NCI-H1694 treated with DMSO at 0.1 percent for 48 hours (cell line): ENCODE measurements around the gene SLC2A13.

Source experiments
- DNase-seq: peaks from one replicate; lab custom pipeline; 2025; lab: John Stamatoyannopoulos, UW

Gene SLC2A13

DNA sequence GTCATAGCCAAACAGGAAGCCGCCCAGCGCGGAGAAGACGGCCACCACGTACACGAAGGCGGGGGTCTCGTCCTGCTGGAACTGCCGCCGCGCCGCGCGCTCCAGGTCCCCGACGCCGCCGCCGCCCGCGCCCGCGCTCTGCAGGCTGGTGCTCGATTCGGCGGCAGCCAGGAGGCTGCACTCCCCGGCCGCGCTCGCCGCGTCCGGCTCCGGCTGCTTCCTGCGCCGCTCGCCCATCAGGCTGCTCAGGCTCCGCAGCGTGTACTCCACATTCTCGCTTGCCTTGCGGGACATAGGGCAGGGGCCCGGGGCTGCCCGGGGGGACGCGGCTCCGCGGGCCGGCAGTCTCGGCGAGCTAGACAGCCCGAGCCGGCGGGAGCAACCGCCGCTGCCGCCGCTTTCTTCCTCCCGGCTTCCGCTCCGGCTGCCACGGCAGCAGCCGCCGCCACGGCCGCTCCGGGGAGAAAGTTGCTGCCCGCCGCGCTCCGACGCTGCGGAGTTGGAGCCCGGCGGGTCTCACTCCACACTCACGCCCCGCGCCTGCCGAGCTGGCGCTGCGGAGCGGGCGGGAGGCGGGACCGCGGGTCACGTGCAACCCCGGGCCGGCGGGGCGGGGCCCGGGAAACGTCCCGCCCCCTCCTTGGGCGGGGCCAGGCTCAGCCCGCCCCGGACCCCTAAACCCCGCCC is at the start of gene SLC2A13:
SLC2A13 (minus strand) TSS at position 567 of the 687 bp plus-strand sequence; CDS start at position 294, 273 bp downstream.
- DNase-seq, result no peak

DNA sequence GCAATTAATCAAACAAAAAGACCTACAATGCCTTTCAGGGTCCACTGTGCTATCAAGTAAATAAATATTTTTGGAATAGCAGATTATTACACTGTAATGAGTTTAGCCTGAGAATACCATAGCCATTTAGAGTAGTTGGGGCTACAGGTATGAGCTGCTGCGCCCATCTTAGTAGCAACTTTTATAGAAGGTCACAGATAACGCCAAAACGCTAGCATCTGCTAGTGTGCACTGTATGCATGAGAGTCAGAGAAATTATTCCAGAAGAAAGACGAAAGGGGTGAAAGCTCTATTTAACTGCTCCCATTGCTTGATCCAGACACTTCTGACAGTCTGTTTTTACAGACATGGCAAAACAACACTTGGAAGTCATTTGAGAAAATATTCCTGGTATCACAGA is 48.5 kb upstream of the SLC2A13 start:
- no peak for DNase-seq

DNA sequence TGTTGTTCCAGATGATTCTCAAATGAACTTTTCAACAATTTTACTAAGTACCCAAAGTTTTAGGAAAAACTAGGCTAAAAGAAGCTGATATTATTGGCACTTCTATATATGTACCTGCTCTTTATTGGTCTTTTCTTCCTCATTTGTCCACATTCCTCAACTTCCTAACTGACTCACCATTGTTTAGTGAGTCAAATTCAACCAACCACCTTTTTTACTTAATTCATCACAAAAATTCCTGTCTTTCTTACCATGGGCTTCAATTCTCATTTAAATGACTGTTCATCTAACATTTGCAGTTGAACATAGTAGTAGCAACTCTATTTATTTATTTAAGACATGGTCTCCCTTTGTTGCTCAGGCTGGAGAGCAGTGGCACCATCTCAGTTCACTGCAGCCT is 47.6 kb upstream of the SLC2A13 start:
- no peak for DNase-seq

DNA sequence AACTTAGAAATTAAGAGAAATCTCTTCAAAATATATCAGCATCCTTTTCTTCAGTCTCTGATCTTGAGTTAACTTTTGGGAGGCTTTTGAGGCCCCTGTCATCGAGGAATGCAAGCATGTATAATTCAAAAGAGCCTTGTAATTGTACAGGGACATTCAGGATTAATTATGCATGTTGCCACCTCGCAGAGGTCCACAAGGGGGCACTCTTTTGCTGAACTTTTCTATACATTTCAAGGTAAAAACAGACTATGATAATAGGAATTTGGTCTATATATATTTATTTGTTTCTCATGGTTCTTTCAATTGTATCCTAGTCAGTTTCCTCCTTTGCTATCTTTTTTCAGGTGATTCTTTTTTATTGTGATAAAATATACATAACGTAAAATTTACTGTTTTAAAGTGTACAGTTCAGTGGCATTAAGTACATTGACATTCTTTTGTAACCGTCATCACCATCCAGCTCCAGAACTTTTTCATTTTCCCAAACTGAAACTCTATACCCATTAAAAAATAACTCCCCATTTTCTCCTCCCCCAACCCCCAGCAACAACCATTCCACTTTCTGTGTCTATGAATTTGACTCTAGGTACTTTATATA is 47.0 kb upstream of the SLC2A13 start:
- peak; percentile 67 for DNase-seq

DNA sequence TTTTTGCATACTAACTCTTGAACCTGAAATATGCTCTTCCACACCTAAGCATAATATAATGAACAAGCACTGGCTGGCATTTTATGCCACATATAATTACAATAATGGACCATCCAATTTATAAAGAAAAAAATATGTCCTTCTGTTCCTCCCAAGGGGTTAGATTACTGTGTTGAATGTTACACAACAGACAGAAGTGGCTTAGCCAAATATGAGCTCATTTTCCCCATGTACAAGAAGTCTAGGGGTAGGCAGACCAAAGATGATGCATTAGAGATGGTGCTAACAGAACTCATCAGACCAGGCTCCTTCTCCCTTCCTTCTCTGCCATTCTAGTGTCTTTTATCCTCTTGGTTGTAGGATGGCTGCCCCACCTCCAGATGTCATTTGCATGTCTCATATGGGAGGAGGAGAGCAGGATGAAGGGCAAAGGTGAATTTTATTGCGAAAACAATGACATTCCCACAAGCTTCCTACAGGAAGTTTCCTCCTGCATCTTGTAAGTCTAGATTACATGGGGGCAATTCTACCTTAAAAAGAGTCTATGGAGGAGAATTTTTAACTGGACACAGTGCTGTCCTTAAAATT is 43.9 kb upstream of the SLC2A13 start:
- DNase-seq, result no peak

DNA sequence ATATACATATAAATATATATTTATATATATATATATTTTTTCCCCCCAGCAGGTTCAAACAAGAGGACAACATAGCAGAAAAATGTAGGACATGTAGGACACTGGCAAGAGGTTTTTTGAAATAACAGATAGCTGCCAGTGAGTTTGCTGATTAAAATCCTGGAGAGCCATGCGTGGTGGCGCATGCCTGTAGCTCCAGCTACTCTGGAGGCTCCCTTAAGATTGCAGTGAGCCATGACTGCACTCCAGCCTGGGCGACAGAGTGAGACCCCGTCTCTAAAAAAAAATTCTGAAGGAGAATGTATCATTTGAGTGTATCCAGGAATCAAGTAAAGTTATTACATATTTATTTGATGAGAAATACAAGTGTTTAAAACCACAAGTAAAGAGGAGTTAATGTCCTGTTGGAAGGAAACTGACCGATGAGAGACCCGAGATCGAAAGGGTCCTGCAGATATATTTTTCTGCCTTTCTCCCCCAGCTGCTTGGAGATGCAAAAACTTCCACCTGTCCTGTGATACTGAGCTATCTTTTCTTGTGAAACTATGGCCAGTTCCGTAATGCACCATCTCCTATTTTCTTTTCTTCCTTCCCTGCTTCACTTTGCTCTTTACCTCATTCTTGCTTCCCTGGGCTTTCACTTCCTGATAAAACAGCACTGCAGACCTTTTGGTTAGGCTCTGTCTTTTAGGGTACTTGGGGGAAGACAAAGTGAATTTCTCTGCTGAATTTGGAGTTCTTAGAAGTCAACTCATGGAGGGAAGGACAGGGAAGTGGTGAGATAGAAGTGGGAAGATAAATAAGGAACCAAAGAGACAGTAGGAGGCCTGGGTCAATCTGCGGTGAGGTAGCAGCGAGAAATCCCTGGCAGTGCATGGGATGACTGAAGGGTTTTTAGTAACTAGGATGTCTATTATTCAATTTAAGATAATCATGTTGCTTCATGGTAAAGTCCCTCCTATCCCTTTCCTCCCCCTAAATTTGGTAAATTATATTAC is 41.2 kb upstream of the SLC2A13 start:
- DNase-seq, result no peak

DNA sequence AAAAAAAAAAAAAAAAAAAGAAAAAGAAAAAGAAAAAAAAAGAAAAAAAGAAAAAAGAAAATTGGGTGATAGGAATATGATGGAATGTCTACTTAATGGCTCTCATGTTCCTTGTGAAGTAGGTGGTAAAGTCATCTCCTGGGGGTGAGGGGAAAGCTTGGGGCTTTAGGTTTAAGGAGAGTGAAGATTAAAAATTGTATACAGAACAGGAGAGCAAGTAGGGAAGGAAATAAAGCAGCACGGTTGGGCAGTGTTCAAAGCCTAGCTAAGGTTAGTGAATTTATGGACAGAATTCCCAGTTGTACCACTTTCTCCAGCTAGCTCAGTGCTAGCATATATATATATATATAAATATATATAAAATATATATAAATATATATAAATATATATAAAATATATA is 40.0 kb upstream of the SLC2A13 start:
- no peak for DNase-seq

DNA sequence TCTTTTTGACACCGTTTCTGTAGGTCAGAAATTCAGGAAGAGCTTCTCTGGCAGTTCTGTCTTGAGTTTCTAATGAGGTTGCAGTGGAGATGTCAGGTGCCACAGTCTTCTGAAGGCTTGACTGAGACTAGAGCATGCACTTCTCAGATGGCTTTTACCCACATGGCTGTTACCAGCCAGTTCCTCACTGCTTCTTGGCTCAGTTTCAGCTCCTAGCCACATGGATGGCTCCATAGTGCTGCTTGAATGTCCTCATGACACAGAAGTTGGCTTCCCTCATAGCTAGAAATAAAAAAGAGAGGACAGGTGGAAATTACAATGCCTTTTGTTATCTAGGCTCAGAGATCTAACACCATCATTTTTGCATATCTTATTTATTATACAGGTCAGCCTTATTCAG is 38.1 kb upstream of the SLC2A13 start:
- no peak for DNase-seq

DNA sequence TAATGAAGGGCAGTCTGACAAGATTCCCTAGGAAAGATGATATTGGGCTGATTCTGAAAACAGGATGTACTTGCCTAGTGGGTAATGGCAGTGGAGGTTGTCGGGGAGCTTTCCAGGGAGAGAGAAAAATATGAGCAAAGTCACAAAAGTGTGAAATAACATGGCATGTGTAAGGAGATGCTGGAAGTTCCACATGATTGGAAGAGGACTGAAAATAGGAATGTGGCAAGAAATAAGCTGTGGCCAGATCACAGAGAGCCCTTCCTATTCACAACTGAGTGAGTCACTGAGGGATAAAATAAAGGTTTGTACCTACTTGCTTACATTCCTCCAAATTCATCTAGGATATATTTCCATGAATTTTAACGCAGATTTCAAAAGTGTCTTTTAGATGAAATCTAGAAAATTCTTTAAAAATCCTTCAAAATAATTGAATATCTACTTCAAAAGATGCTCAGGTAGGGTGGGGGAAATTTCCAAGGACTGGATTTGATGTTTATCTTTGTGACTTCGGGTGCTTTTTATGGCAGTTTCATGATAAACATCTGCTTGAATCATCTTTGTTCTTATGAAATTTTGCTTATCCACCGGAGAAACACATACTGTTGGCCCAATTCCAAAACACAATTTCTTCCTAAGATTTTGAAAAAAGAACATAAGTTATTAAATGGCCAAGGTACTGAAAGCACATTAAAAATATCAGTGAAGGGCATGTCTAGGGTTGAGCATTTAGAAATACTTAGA is 36.3 kb upstream of the SLC2A13 start:
- DNase-seq, result no peak

DNA sequence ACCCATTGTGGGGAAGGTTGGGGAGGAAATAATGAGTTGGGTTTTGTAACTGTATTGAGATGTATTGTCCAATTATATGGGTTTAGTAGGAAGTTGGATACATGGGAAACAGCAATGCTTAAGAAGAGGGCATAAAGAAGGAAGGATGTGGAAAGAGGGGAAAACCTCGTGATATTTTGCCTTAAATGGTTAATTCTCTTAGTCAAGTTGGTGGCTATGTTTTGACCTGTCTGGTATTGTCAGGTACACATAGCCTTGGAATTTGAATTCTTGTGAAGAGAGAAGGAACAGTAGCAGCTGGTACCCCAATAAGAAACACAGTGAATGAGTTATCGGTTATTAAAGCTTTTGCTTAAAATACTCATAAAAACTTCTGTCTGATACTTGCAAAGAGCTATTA is 32.6 kb upstream of the SLC2A13 start:
- no peak for DNase-seq

DNA sequence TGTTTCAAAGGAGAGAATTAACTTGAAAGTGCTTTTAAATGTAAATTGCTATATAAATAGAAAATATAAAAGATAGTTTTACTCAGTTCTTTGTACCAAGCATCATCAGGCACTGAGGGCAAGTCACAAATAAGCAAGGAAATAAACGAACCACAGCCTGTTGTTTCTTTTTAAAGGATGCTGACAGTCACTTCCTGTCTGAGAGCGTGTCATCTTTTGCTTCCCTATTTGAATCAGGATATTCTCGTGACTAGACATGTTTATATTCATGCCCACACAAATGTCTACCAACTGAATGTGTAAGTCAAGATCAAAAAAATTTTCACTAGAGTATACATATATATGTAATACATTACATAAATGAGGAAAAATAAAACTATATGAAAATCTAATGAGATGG is 31.4 kb upstream of the SLC2A13 start:
- DNase-seq, result no peak

DNA sequence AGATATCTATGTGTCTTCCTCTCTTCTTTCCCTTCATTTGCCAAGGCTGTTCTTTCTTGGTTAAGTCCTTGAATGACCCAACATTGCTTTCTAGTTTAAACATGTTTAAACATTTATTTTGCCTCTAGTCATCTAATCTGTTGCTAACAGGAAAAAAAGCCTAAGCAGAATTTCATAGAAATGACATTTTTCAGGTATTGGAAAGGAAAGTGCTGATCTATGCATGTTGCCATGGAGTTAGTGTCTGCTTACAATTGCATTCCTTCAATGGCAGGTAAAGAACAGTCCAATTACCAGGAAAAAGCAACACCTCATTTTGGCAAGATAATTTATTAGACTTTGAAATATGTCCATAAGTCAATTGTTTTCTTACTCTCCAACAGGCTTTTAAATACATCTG is 21.5 kb upstream of the SLC2A13 start:
- no peak for DNase-seq

DNA sequence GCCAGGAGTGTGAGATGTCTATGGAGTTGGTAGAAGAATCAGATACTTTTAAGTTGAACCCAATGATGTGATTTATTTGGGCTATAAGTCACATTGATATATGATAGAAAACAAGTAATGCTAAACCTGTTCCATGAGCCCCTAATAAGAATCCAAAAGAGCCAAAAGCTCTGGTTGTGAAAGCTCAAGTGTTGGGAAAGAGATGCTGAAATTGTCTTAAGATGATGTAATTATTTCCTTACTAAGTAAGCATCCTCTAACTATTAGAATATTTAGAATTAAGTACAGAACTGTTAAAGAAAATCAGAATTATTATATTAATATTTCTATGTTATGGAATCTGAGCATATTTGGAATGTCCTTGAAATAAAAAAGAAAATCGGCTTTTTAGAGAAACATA is 17.6 kb upstream of the SLC2A13 start:
- DNase-seq, result no peak

DNA sequence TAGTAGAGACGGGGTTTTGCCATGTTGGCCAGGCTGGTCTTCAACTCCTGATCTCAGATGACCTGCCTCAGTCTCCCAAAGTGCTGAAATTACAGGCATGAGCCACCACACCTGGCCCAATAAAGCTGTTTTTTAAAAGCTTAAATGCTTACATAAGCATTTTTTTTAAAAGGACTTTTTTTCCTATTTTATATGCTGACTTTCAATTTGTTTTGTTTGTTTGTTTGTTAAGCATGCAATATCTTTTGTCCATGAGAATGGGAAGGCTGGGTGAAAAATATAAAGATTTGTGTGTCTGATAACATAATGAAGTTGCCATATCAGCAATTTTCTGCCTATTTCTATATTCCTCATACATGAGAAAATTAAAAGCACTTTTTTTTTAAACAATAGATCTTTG is 17.0 kb upstream of the SLC2A13 start:
- no peak for DNase-seq

DNA sequence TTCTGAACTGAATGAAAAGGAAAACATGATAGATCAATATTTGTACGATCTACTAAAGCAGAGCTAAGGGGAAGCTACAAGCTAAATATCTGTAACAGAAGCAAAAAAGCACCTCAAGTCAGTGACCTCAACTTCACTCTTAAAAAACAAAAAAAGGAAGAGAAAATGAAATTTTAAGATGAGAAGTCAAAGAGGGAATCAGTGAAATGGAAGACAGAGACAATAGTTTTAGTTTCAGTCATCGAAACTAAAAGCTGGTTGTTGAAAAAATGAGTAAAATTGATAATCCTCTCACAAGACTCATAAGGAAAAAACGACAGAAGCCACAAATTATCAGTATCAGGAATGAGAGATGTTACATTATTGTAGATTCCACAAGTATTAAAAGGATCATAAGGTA is 11.9 kb upstream of the SLC2A13 start:
- DNase-seq, result no peak

DNA sequence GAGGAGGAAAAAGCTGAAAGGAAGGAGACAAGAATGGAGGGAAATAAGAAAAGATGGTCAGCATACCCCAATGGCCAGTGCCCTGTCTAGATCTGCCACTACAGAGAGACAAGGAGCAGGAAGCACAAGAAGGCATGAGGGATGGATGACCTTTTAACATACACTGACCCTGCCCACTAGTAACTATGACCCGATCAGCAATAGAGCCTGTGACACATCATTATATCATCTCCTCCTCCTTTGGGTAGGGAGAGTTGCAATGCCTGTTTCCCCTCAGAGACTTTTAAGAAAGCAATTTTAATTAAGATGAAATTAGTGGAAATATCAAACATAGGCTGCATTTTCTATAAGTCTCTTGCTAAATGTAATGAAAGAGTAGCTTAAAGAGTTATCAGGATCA is 4.7 kb upstream of the SLC2A13 start:
- no peak for DNase-seq

DNA sequence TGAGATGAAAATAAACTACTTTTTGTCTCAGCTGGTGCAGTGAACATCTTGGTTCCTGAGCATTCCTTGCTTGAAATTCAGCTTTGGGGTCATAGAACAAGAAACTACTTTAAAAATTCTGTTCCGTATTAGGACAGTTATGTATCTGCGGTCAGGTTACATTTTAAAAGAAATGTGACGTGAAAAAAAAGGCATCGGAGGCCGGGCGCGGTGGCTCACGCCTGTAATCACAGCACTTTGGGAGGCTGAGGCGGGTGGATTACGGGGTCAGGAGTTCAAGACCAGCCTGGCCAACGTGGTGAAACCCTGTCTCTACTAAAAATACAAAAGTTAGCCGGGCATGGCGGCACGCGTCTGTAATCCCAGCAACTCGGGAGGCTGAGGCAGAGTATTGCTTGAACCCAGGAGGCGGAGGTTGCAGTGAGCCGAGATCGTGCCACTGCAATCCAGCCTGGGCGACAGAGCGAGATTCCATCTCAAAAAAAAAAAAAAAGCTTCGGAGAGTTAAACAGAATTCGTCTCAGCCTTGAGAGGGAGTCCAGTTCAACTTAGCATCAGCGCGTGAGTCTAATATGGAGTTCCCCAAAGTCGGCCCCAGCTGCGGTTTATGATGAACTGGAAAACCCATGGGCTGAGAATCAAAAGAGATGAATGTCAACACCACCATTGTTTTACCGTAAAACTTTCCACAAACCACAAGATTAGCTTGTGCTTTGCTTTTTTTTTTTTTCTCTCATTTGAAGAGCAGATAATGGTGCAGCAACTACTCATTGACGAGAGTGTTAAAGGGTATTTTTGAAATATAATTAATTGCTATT is 2.1 kb upstream of the SLC2A13 start:
- DNase-seq, result no peak

DNA sequence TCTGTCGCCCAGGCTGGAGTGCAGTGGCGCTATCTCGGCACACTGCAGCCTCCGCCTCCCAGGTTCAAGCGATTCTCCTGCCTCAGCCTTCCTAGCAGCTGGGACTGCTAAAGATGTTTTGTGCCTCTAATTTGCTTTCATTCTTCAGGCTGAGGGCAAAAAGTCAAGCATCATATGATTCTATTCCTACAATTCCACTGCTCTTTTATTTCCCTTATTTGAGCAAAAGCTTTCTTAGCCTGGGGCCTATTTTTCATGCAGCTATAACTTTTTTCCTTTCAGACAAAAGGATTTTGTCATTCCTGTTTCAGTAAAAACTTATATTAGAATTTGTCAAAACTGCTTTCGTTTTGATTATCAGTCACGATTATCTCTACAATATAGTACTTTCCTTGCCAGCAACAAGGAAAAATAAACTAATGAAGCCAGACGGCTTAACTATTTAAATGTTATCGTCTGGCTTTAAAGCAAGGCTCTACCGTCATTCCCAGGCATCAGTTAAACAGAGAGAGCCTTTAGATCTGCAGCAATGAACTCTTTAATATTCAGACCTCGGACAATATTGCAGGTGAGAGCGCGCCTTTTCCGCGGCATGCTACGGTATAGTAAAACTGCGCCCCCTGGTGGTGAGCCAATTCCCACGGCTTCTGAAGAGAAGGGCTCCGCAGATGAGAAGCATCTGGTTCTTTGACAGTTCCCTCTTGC is 1.4 kb upstream of the SLC2A13 start:
- DNase-seq, result peak; percentile 82

DNA sequence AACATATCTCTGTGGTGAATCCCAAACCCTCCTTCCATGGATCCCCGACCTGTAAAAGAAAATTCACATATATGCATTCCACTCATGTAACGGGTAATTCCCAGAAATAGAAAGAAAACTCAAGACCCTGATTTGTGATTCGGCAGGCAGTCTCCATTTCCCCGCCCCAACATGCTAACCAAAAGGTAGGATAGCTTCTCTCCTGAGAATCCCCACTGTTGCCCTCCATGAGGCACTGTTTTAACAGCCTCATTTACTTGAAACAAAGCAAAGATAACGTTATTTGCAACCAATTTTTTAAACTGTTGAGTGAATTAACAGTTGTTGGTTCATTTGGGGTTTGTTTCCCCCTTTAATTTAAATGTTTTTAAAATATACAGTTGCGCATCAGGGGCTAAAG is 774 bp upstream of the SLC2A13 start:
- no peak for DNase-seq

DNA sequence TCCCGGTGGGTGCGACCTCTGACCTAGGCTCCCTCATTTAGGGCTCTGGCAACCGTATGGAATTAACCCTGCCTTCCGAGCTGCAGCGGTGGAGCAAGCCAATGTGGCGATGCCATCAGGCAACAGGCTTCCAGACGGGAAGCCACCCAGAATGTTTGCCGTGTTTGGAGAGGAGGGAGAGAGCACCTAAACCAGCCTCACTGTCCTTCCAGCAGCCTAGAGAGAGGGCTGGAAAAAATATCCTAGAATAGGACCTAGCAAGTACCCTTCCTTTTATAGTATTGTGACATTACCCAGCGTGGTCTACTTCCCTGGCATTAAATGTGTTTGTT is 287 bp upstream of the SLC2A13 start:
- DNase-seq, result peak; percentile 22

DNA sequence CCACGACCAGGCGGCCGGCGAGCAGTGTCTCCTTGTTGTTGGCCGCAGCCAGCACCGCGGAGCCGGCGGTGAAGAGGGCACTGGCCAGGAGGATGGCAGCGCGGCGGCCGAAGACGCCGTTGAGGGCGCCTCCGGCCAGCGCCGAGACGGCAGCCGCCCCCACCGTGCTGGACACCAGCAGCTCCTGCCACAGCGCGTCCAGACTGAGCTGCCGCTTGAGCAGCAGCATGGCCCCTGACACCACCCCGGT is 691 bp downstream of the SLC2A13 start:
- DNase-seq, result no peak
